Transverse colon (tissue), 4 donors: ENCODE data around the gene HIP1.
"Not testable (repeated sequence)": the region's sequence is repeated elsewhere in the genome, so short reads cannot be mapped to it uniquely, and the experiment has no call there.

Experiments
- EP300 ChIP-seq: sonication (generic); formaldehyde crosslinking; IDR thresholded peaks from one replicate; pipeline ENCODE4 v1.6.1; 2017; ENCODE audit warnings: antibody characterized with exemption, low read depth
- POLR2AphosphoS5 ChIP-seq, 3 donors: sonication (generic); formaldehyde crosslinking; IDR thresholded peaks; one replicate each; pipeline ENCODE4 v1.6.1; 2016; ENCODE audit warnings: antibody characterized with exemption in 3 of 3
- TF ChIP-seq, protein P1 (sequence below), 5 experiments: fragments of 200-600 bp in 3 of 5; fragments of 450-650 bp in 2 of 5; sonication (generic) in 3 of 5; IDR thresholded peaks; 1 replicate in 2 of 5; 2 replicates in 3 of 5; pipeline ENCODE4 v1.5.1; 2016 to 2017; ENCODE audit warnings: antibody characterized with exemption in 5 of 5, inconsistent platforms in 3 of 5, mild to moderate bottlenecking in 2 of 5, moderate library complexity in 1 of 5

DNA sequence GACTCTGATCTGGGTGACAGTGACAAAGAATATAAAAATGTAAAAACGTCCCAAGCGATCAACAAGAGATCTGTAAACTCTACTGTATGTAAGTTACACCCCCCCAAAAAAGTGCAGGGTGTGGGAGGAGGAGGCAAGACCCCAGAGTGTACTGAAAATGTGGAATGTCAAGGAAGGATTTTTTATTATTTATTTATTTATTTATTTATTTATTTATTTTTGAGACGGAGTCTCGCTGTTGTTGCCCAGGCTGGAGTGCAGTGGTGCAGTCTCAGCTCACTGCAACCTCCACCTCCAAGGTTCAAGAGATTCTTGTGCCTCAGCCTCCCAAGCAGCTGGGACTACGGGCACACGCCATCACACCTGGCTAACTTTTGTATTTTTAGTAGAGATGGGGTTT is 181.9 kb downstream of the HIP1 start:
- TF ChIP-seq, protein P1, sequence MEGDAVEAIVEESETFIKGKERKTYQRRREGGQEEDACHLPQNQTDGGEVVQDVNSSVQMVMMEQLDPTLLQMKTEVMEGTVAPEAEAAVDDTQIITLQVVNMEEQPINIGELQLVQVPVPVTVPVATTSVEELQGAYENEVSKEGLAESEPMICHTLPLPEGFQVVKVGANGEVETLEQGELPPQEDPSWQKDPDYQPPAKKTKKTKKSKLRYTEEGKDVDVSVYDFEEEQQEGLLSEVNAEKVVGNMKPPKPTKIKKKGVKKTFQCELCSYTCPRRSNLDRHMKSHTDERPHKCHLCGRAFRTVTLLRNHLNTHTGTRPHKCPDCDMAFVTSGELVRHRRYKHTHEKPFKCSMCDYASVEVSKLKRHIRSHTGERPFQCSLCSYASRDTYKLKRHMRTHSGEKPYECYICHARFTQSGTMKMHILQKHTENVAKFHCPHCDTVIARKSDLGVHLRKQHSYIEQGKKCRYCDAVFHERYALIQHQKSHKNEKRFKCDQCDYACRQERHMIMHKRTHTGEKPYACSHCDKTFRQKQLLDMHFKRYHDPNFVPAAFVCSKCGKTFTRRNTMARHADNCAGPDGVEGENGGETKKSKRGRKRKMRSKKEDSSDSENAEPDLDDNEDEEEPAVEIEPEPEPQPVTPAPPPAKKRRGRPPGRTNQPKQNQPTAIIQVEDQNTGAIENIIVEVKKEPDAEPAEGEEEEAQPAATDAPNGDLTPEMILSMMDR (IDR thresholded peaks at IDR 0.05), result not testable (repeated sequence)
- not testable (repeated sequence) for TF ChIP-seq EP300; POLR2AphosphoS5 (IDR thresholded peaks at IDR 0.05)
